NCI-H524 (cell line): ENCODE data around the gene USP7.
"Not testable (repeated sequence)": the region's sequence is repeated elsewhere in the genome, so short reads cannot be mapped to it uniquely, and the experiment has no call there.

Experiments used
- DNase-seq, 2 experiments: peaks; one replicate each; lab custom pipeline; 2025; lab: John Stamatoyannopoulos, UW

USP7 gene

GRCh38 chr16:8972843-8973586 lies 9.3 kb upstream of the USP7 start:
- no peak for DNase-seq

- no peak for DNase-seq
These were observed 7.7 kb upstream of the USP7 start for GRCh38 chr16:8971416-8971815.

GRCh38 chr16:8969202-8969897 lies 5.6 kb upstream of the USP7 start:
- DNase-seq = not testable (repeated sequence)

- DNase-seq = not testable (repeated sequence)
These were observed 4.3 kb upstream of the USP7 start for GRCh38 chr16:8968054-8968453.

GRCh38 chr16:8967132-8967821 lies 3.6 kb upstream of the USP7 start:
- DNase-seq = no peak

GRCh38 chr16:8966817-8967131 lies 3.1 kb upstream of the USP7 start:
- no peak for DNase-seq

GRCh38 chr16:8964462-8964861 lies 756 bp upstream of the USP7 start:
- DNase-seq = no peak

GRCh38 chr16:8963010-8963820 lies 491 bp downstream of the USP7 start:
- DNase-seq = no peak

- DNase-seq = peak in 1 of 2 experiments; percentile 30
These were observed 1.2 kb downstream of the USP7 start for GRCh38 chr16:8962393-8963009.

GRCh38 chr16:8961811-8962390 lies 1.8 kb downstream of the USP7 start:
- DNase-seq = peak in 1 of 2 experiments; percentile 31

- DNase-seq = no peak
These were observed 3.0 kb downstream of the USP7 start for GRCh38 chr16:8960788-8961109.

- peak in 1 of 2 experiments; percentile 37 for DNase-seq
These were observed 3.6 kb downstream of the USP7 start for GRCh38 chr16:8959921-8960787.

GRCh38 chr16:8958344-8959167 lies 5.2 kb downstream of the USP7 start:
- no peak for DNase-seq

- DNase-seq = no peak
These were observed 6.1 kb downstream of the USP7 start for GRCh38 chr16:8957509-8958157.

GRCh38 chr16:8957063-8957397 lies 6.7 kb downstream of the USP7 start:
- no peak for DNase-seq

- DNase-seq = peak in 1 of 2 experiments; percentile 16
These were observed 7.2 kb downstream of the USP7 start for GRCh38 chr16:8956265-8957062.

GRCh38 chr16:8955828-8956227 lies 7.9 kb downstream of the USP7 start:
- peak; percentile 65 to 87 for DNase-seq

GRCh38 chr16:8953064-8953463 lies 10.6 kb downstream of the USP7 start:
- no peak for DNase-seq
